KMS-11 (cell line): Measurements from ENCODE around the gene ADM5.

Experiments
- H2AFZ ChIP-seq: fragments of 200-600 bp; sonication (generic); 2 replicates; pipeline ENCODE4 v1.6.1; 2016; ENCODE audit warnings: antibody characterized with exemption, mixed run types, low read depth
- H3K27ac ChIP-seq: fragments of 200-600 bp; sonication (generic); 2 replicates; pipeline ENCODE4 v1.6.1; 2016; ENCODE audit warnings: mild to moderate bottlenecking, mixed run types
- H3K27me3 ChIP-seq: fragments of 200-600 bp; sonication (generic); 2 replicates; pipeline ENCODE4 v1.6.1; 2017; ENCODE audit warnings: mild to moderate bottlenecking, low read depth, mixed run types, moderate library complexity; ENCODE audit not compliant: insufficient read depth
- H3K36me3 ChIP-seq: fragments of 200-600 bp; sonication (generic); 2 replicates; pipeline ENCODE4 v1.6.1; 2017; ENCODE audit warnings: mild to moderate bottlenecking, mixed run types; ENCODE audit not compliant: insufficient read depth
- H3K4me1 ChIP-seq: fragments of 200-600 bp; sonication (generic); 2 replicates; pipeline ENCODE4 v1.6.1; 2016; ENCODE audit warnings: mild to moderate bottlenecking, low read depth, mixed run types; ENCODE audit not compliant: poor library complexity, severe bottlenecking
- H3K4me2 ChIP-seq: fragments of 200-600 bp; sonication (generic); 2 replicates; pipeline ENCODE4 v1.7.0; 2016; ENCODE audit warnings: mild to moderate bottlenecking, mixed run types
- H3K4me3 ChIP-seq: fragments of 200-600 bp; sonication (generic); IDR thresholded peaks from 2 replicates; pipeline ENCODE4 v1.6.1; 2017; ENCODE audit warnings: low read depth, low read length, mixed read lengths; ENCODE audit not compliant: insufficient read depth
- H3K79me2 ChIP-seq: fragments of 200-600 bp; sonication (generic); 2 replicates; pipeline ENCODE4 v1.6.1; 2016; ENCODE audit warnings: low read depth, mixed run types; ENCODE audit not compliant: insufficient read depth
- H3K9ac ChIP-seq: fragments of 200-600 bp; sonication (generic); 2 replicates; pipeline ENCODE4 v1.6.1; 2016; ENCODE audit warnings: mild to moderate bottlenecking, mixed run types
- H4K20me1 ChIP-seq: fragments of 200-600 bp; sonication (generic); 2 replicates; pipeline ENCODE4 v1.6.1; 2016; ENCODE audit warnings: mild to moderate bottlenecking, mixed run types; ENCODE audit not compliant: insufficient read depth
- CTCF ChIP-seq: fragments of 200-600 bp; sonication (generic); conservative IDR thresholded peaks from 2 replicates; pipeline ENCODE4 v1.6.1; 2017; ENCODE audit warnings: low read depth, mild to moderate bottlenecking, antibody characterized with exemption, low read length, moderate library complexity, mixed read lengths

ADM5 gene

GRCh38 chr19:49696865-49697264 is 7.5 kb downstream of the ADM5 start:
- Histone ChIP-seq H3K79me2 (no peaks in the 10 kb centered on the region), H3K36me3 (no peaks in the 10 kb centered on the region), H3K4me2 (no peak overlapping the region), H2AFZ (no peak overlapping the region), H4K20me1 (no peaks in the 10 kb centered on the region), H3K27ac (no peak overlapping the region), H3K27me3 (peaks cover 4% of the 10 kb centered on the region; the same call in 1 of the 2 replicates), H3K4me3 (no peak overlapping the region), H3K4me1 (no peaks in the 10 kb centered on the region), H3K9ac (no peak overlapping the region)
- no peak for TF ChIP-seq CTCF

- Histone ChIP-seq H3K27ac (no peak overlapping the region), H3K79me2 (no peaks in the 10 kb centered on the region), H3K27me3 (peaks cover 10% of the 10 kb centered on the region; the same call in 1 of the 2 replicates), H4K20me1 (no peaks in the 10 kb centered on the region), H3K4me2 (no peak overlapping the region), H3K4me1 (no peaks in the 10 kb centered on the region), H3K9ac (no peak overlapping the region), H2AFZ (no peak overlapping the region), H3K36me3 (no peaks in the 10 kb centered on the region), H3K4me3 (no peak overlapping the region)
- no peak for TF ChIP-seq CTCF
These were observed 10.0 kb downstream of the ADM5 start for GRCh38 chr19:49699364-49699763.

GRCh38 chr19:49700563-49700962 is 11.2 kb downstream of the ADM5 start:
- Histone ChIP-seq H3K4me1 (no peaks in the 10 kb centered on the region), H3K9ac (no peak overlapping the region), H3K4me3 (no peak overlapping the region), H3K79me2 (no peaks in the 10 kb centered on the region), H4K20me1 (no peaks in the 10 kb centered on the region), H3K27me3 (peaks cover 13% of the 10 kb centered on the region; the same call in 1 of the 2 replicates), H2AFZ (no peak overlapping the region; the same call in 1 of the 2 replicates), H3K4me2 (no peak overlapping the region), H3K36me3 (no peaks in the 10 kb centered on the region), H3K27ac (no peak overlapping the region)
- no peak for TF ChIP-seq CTCF

- TF ChIP-seq CTCF = no peak
- H3K9ac ChIP-seq = no peak overlapping the region
- no peaks in the 10 kb centered on the region for H4K20me1 ChIP-seq
- H3K27me3 ChIP-seq = peaks cover 13% of the 10 kb centered on the region; the same call in 1 of the 2 replicates
- H3K4me2 ChIP-seq = no peak overlapping the region
- H3K4me1 ChIP-seq = no peaks in the 10 kb centered on the region
- no peak overlapping the region; the same call in 1 of the 2 replicates for H2AFZ ChIP-seq
- H3K27ac ChIP-seq = no peak overlapping the region
- no peak overlapping the region for H3K4me3 ChIP-seq
- no peaks in the 10 kb centered on the region for H3K79me2 ChIP-seq
- no peaks in the 10 kb centered on the region for H3K36me3 ChIP-seq
These were observed 11.9 kb downstream of the ADM5 start for GRCh38 chr19:49701271-49701786.
